IPS-18a (cell line): ENCODE results near the gene NRCAM.

ENCODE experiments used
- H3K27ac ChIP-seq: one replicate; pipeline ENCODE4 v1.5.1; 2013; ENCODE audit warnings: low read length
- H3K27me3 ChIP-seq: one replicate; pipeline ENCODE4 v1.6.1; 2013; ENCODE audit warnings: mild to moderate bottlenecking, low read length; ENCODE audit not compliant: control insufficient read depth, insufficient read depth
- H3K36me3 ChIP-seq: one replicate; pipeline ENCODE4 v1.6.1; 2013; ENCODE audit warnings: low read depth, low read length; ENCODE audit not compliant: control insufficient read depth
- H3K4me1 ChIP-seq: one replicate; pipeline ENCODE4 v1.6.1; 2013; ENCODE audit warnings: low read depth, low read length; ENCODE audit not compliant: control insufficient read depth
- H3K4me3 ChIP-seq: one replicate; pipeline ENCODE4 v1.5.1; 2013; ENCODE audit warnings: low read length
- H3K9ac ChIP-seq: one replicate; pipeline ENCODE4 v1.6.1; 2013; ENCODE audit warnings: mild to moderate bottlenecking, low read length, moderate library complexity
- H3K9me3 ChIP-seq: one replicate; pipeline ENCODE4 v1.6.1; 2013; ENCODE audit warnings: low read depth, low read length; ENCODE audit not compliant: control insufficient read depth

Gene NRCAM

GRCh38 chr7:108310351-108310750, 145.9 kb downstream of the NRCAM start:
- peaks cover 12% of the 10 kb centered on the region for H3K4me1 ChIP-seq
- H3K9me3 ChIP-seq = no peaks in the 10 kb centered on the region
- no peak overlapping the region for H3K4me3 ChIP-seq
- H3K9ac ChIP-seq = no peak overlapping the region
- H3K27me3 ChIP-seq = no peaks in the 10 kb centered on the region
- no peak overlapping the region for H3K27ac ChIP-seq
- H3K36me3 ChIP-seq = no peaks in the 10 kb centered on the region

GRCh38 chr7:108308903-108309302, 147.3 kb downstream of the NRCAM start:
- Histone ChIP-seq H3K4me1 (peaks cover 12% of the 10 kb centered on the region), H3K36me3 (no peaks in the 10 kb centered on the region), H3K27me3 (no peaks in the 10 kb centered on the region), H3K9ac (no peak overlapping the region), H3K4me3 (no peak overlapping the region), H3K27ac (no peak overlapping the region), H3K9me3 (no peaks in the 10 kb centered on the region)

- Histone ChIP-seq H3K9ac (no peak overlapping the region), H3K4me3 (no peak overlapping the region), H3K36me3 (no peaks in the 10 kb centered on the region), H3K27ac (no peak overlapping the region), H3K27me3 (no peaks in the 10 kb centered on the region), H3K4me1 (peaks cover 12% of the 10 kb centered on the region), H3K9me3 (no peaks in the 10 kb centered on the region)
These were observed 148.0 kb downstream of the NRCAM start for GRCh38 chr7:108308276-108308675.

GRCh38 chr7:108307595-108307994, 148.6 kb downstream of the NRCAM start:
- Histone ChIP-seq H3K4me1 (peaks cover 12% of the 10 kb centered on the region), H3K9me3 (no peaks in the 10 kb centered on the region), H3K9ac (no peak overlapping the region), H3K27me3 (no peaks in the 10 kb centered on the region), H3K36me3 (no peaks in the 10 kb centered on the region), H3K4me3 (no peak overlapping the region), H3K27ac (no peak overlapping the region)

GRCh38 chr7:108307194-108307593, 149.0 kb downstream of the NRCAM start:
- no peak overlapping the region for H3K9ac ChIP-seq

GRCh38 chr7:108303332-108303731, 152.9 kb downstream of the NRCAM start:
- H3K27ac ChIP-seq = no peak overlapping the region

More at GRCh38 chr7:108307194-108307593, 149.0 kb downstream of the NRCAM start:
- Histone ChIP-seq H3K4me1 (peaks cover 12% of the 10 kb centered on the region), H3K27me3 (no peaks in the 10 kb centered on the region), H3K27ac (no peak overlapping the region), H3K9me3 (no peaks in the 10 kb centered on the region), H3K36me3 (no peaks in the 10 kb centered on the region), H3K4me3 (no peak overlapping the region)

GRCh38 chr7:108301387-108301786, 154.8 kb downstream of the NRCAM start:
- Histone ChIP-seq H3K4me1 (no peaks in the 10 kb centered on the region), H3K36me3 (no peaks in the 10 kb centered on the region), H3K4me3 (no peak overlapping the region), H3K9me3 (no peaks in the 10 kb centered on the region), H3K27ac (no peak overlapping the region), H3K27me3 (no peaks in the 10 kb centered on the region), H3K9ac (no peak overlapping the region)

More at GRCh38 chr7:108303332-108303731, 152.9 kb downstream of the NRCAM start:
- Histone ChIP-seq H3K27me3 (no peaks in the 10 kb centered on the region), H3K9ac (no peak overlapping the region), H3K9me3 (no peaks in the 10 kb centered on the region), H3K4me3 (no peak overlapping the region), H3K36me3 (no peaks in the 10 kb centered on the region), H3K4me1 (no peaks in the 10 kb centered on the region)

- Histone ChIP-seq H3K27ac (no peak overlapping the region), H3K9me3 (no peaks in the 10 kb centered on the region), H3K4me3 (no peak overlapping the region), H3K36me3 (no peaks in the 10 kb centered on the region), H3K27me3 (no peaks in the 10 kb centered on the region), H3K9ac (no peak overlapping the region), H3K4me1 (no peaks in the 10 kb centered on the region)
These were observed 156.8 kb downstream of the NRCAM start for GRCh38 chr7:108299251-108299973.

- Histone ChIP-seq H3K9me3 (no peaks in the 10 kb centered on the region), H3K9ac (no peak overlapping the region), H3K36me3 (no peaks in the 10 kb centered on the region), H3K4me3 (no peak overlapping the region), H3K27ac (no peak overlapping the region), H3K4me1 (peaks cover 8% of the 10 kb centered on the region), H3K27me3 (no peaks in the 10 kb centered on the region)
These were observed 159.3 kb downstream of the NRCAM start for GRCh38 chr7:108296911-108297310.

- Histone ChIP-seq H3K4me1 (peaks cover 19% of the 10 kb centered on the region), H3K9ac (no peak overlapping the region), H3K4me3 (no peak overlapping the region), H3K9me3 (no peaks in the 10 kb centered on the region), H3K27ac (no peak overlapping the region), H3K27me3 (no peaks in the 10 kb centered on the region), H3K36me3 (no peaks in the 10 kb centered on the region)
These were observed 161.6 kb downstream of the NRCAM start for GRCh38 chr7:108294595-108294994.

- no peaks in the 10 kb centered on the region for H3K27me3 ChIP-seq
- H3K36me3 ChIP-seq = no peaks in the 10 kb centered on the region
- H3K4me3 ChIP-seq = no peak overlapping the region
- peaks cover 19% of the 10 kb centered on the region for H3K4me1 ChIP-seq
- no peaks in the 10 kb centered on the region for H3K9me3 ChIP-seq
- no peak overlapping the region for H3K27ac ChIP-seq
- no peak overlapping the region for H3K9ac ChIP-seq
These were observed 163.1 kb downstream of the NRCAM start for GRCh38 chr7:108293149-108293612.

- Histone ChIP-seq H3K36me3 (no peaks in the 10 kb centered on the region), H3K4me3 (no peak overlapping the region), H3K4me1 (peaks cover 19% of the 10 kb centered on the region), H3K9ac (no peak overlapping the region), H3K27me3 (no peaks in the 10 kb centered on the region), H3K9me3 (no peaks in the 10 kb centered on the region), H3K27ac (no peak overlapping the region)
These were observed 163.7 kb downstream of the NRCAM start for GRCh38 chr7:108292541-108292940.
